ENCODE data around the gene ADGRF3.
A peak's percentile ranks its signal among the peaks of the same experiment; 100 is the strongest.

ADGRF3 gene

DNA sequence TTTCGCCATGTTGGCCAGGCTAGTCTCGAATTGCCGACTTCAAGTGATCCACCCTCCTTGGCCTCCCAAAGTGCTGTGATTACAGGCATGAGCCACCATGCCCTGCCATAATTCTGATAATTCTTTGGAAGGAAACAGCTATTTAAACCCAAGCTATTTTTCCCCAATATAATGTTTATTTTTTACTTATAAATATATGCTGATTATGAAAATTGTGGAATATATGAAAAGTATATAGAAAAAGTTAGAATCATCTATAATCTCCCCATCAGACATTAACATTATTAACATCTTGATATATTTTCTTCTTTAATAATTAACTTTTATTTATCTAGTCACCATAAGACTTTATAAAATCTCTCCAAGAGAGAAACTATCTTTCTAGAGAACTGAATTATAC is 60.7 kb downstream of the ADGRF3 start:
- TF ChIP-seq CTCF (IDR thresholded peaks at IDR 0.05; ENCODE audit: low read depth, low read length): no peak
- no peak for DNase-seq (ENCODE audit: extremely low read depth, low read depth)

DNA sequence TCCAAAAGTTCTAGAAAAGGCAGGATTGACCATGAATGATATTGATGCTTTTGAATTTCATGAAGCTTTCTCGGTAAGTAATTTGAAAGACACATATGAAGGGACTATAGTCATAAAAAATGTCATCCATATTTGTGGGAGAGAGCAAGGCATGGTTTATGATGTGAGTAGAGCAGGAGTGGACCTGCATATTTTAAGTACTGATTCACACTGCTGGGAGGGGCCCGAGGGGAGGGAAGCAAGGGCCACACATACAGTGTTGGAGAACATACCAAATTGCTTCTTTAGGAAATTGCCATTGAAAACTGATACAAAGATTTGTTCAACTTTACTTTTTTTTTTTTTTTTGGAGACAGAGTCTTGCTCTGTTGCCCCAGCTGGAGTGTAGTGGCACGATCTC is 62.5 kb downstream of the ADGRF3 start:
- no peak for TF ChIP-seq CTCF (IDR thresholded peaks at IDR 0.05; ENCODE audit: low read depth, low read length)
- DNase-seq (ENCODE audit: extremely low read depth, low read depth): no peak

DNA sequence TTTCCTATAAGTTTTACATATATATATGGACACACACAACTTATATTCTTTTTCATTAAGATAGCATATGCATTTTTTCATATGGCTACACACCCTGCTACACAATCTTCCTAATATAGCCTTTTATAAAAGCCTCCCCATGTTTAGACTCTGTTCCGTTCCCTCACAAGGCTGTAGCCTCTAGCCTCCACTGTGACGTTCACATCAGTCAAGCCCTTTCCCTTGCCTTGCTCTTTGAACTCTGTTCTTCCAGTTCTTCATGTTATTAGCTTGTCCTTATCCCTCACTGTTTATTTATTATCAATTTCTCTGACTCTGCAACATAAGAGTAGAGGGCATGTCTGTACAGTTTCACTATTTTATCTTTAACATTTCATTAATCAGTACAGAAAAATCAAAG is 63.0 kb downstream of the ADGRF3 start:
- TF ChIP-seq CTCF (IDR thresholded peaks at IDR 0.05; ENCODE audit: low read depth, low read length): no peak
- no peak for DNase-seq (ENCODE audit: extremely low read depth, low read depth)

DNA sequence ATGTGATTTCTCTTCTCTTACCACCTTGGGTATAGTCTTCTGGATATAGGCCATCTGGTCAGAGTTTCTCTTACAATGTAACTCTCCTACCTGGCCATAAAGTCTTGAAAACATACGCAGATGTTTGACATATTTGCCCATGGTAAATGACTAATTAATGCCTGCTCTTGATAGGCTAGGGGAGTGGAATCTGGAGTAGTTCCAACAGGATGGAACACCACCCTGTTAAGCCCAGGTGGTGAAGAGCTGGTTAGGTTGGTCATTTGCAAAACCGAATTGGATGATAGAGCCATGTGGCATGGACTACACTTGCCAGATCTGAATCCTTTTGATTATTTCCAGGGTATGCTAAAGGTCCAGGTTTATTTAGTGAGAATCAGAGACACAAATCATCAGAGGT is 65.4 kb downstream of the ADGRF3 start:
- DNase-seq (ENCODE audit: extremely low read depth, low read depth): no peak
- TF ChIP-seq CTCF (IDR thresholded peaks at IDR 0.05; ENCODE audit: low read depth, low read length): no peak

GRCh38 chr2:26279886-26280285 is 66.7 kb downstream of the ADGRF3 start:
- DNase-seq (ENCODE audit: extremely low read depth, low read depth): no peak
- TF ChIP-seq CTCF (IDR thresholded peaks at IDR 0.05; ENCODE audit: low read depth, low read length): no peak

DNA sequence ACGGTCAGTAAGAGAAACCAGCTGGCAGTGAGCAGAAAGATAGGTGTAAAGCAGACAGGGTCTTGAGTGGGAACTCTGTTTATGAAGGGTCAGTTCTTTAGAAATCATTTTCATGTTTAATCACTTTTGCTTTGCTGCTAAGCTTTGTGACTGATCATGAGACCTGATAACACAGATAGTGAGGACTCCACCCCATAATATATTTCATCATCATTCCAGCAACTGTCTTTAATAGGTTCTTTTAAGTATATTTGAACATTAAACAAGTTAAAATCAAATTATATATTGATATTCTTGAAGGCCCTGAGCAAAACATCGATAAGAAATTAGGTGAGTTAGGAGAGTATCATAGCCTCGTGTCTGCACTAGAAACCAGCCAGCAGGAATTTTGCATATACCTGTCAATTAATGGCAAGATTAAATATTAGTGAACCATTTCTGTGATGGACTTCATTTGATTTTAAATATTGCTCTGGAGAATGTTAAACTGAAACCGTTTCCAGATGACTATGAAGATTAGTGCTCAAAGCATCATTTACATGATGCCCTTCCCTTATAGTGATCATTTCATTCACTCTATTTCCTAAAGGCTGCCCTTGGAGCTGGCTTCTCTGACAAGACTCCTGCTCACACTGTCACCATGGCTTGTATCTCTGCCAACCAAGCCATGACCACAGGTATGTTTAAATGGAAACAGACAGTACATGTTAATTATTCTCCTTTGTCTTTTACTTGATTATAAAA is 69.9 kb downstream of the ADGRF3 start:
- no peak for TF ChIP-seq CTCF (IDR thresholded peaks at IDR 0.05; ENCODE audit: low read depth, low read length)
- DNase-seq (ENCODE audit: extremely low read depth, low read depth): no peak

- peak; percentile 98 for DNase-seq (ENCODE audit: extremely low read depth, low read depth)
- TF ChIP-seq CTCF (IDR thresholded peaks at IDR 0.05; ENCODE audit: low read depth, low read length): no peak
Observed at GRCh38 chr2:26274058-26274613, 72.5 kb downstream of the ADGRF3 start.

Data from AG09319 (cell line).